ENCODE measurements around the gene MOB3B.

GRCh38 chr9:27377147-27377807 is 152.3 kb downstream of the MOB3B start:
- TF ChIP-seq CTCF (IDR thresholded peaks at IDR 0.05) = no peak
- TF ChIP-seq POLR2A (IDR thresholded peaks at IDR 0.05) = no peak
- TF ChIP-seq EP300 (IDR thresholded peaks at IDR 0.05) = no peak
